Neural cell (in vitro differentiated cells): ENCODE data around the gene FTCDNL1. TPM values are rescaled to one million over a fixed set of nuclear protein-coding genes. Genes with fewer than 3 reads are reported as not detected.

Experiments used
- H2AFZ ChIP-seq: fragments of 200-600, 300-800 bp; sonication (generic), shearing (Covaris generic); 2 replicates; pipeline ENCODE4 v1.6.0; 2014; ENCODE audit warnings: low read depth, mild to moderate bottlenecking, antibody characterized with exemption, low read length, moderate library complexity
- H3F3A ChIP-seq: fragments of 200-600 bp; shearing (Covaris generic); 2 replicates; pipeline ENCODE4 v1.6.1; 2016; ENCODE audit warnings: mild to moderate bottlenecking, moderate library complexity, mixed read lengths, antibody characterized with exemption, low read length; ENCODE audit not compliant: insufficient read depth, poor library complexity, severe bottlenecking
- H3K27ac ChIP-seq: fragments of 200-600, 300-800 bp; sonication (generic), shearing (Covaris generic); 2 replicates; pipeline ENCODE4 v1.5.1; 2014; ENCODE audit warnings: mild to moderate bottlenecking, low read length, moderate library complexity
- H3K27me3 ChIP-seq: fragments of 300-800, 200-600 bp; sonication (generic), shearing (Covaris generic); 2 replicates; pipeline ENCODE4 v1.6.0; 2014; ENCODE audit warnings: mild to moderate bottlenecking, low read depth, low read length, moderate library complexity; ENCODE audit not compliant: insufficient read depth
- H3K36me3 ChIP-seq: fragments of 300-800, 200-600 bp; sonication (generic), shearing (Covaris generic); 2 replicates; pipeline ENCODE4 v1.5.1; 2014; ENCODE audit warnings: mild to moderate bottlenecking, antibody characterized with exemption, low read length, moderate library complexity; ENCODE audit not compliant: insufficient read depth
- H3K4me2 ChIP-seq: fragments of 300-800, 200-600 bp; sonication (generic), shearing (Covaris generic); 2 replicates; pipeline ENCODE4 v1.6.0; 2014; ENCODE audit warnings: mild to moderate bottlenecking, low read length
- H3K4me3 ChIP-seq: fragments of 300-800, 200-600 bp; sonication (generic), shearing (Covaris generic); 2 replicates; pipeline ENCODE4 v1.5.1; 2014; ENCODE audit warnings: mild to moderate bottlenecking, low read length, moderate library complexity
- H3K79me2 ChIP-seq: fragments of 200-600 bp; shearing (Covaris generic); replicated peaks from 2 replicates; pipeline ENCODE4 v1.6.0; 2014; ENCODE audit warnings: mild to moderate bottlenecking, low read length, moderate library complexity; ENCODE audit not compliant: insufficient read depth
- H3K9ac ChIP-seq: fragments of 300-800, 200-600 bp; sonication (generic), shearing (Covaris generic); 2 replicates; pipeline ENCODE4 v1.6.1; 2016; ENCODE audit warnings: mild to moderate bottlenecking, low read length, mixed read lengths
- H3K9me2 ChIP-seq: fragments of 200-600 bp; shearing (Covaris generic); 2 replicates; pipeline ENCODE4 v1.6.1; 2016; ENCODE audit warnings: mild to moderate bottlenecking, low read length, mixed read lengths; ENCODE audit not compliant: insufficient read depth
- H3K9me3 ChIP-seq: fragments of 200-600, 300-800 bp; sonication (generic), shearing (Covaris generic); 2 replicates; pipeline ENCODE4 v1.6.1; 2016; ENCODE audit warnings: mild to moderate bottlenecking, mixed run types, low read length, moderate library complexity, mixed read lengths
- H4K20me1 ChIP-seq: fragments of 200-600 bp; shearing (Covaris generic); 2 replicates; pipeline ENCODE4 v1.6.1; 2016; ENCODE audit warnings: mild to moderate bottlenecking, mixed run types; ENCODE audit not compliant: insufficient read depth
- CTCF ChIP-seq: fragments of 450-650 bp; IDR thresholded peaks from 2 replicates; pipeline ENCODE4 v1.5.1; 2014; ENCODE audit warnings: antibody characterized with exemption, mild to moderate bottlenecking, moderate library complexity; ENCODE audit not compliant: poor library complexity, severe bottlenecking
- EP300 ChIP-seq: fragments of 450-650 bp; conservative IDR thresholded peaks from 2 replicates; pipeline ENCODE4 v1.6.1; 2014; ENCODE audit warnings: antibody characterized with exemption, mild to moderate bottlenecking, moderate library complexity; ENCODE audit not compliant: poor library complexity, severe bottlenecking
- EZH2 ChIP-seq: fragments of 200-600, 300-800 bp; shearing (Covaris generic), sonication (generic); IDR thresholded peaks from 2 replicates; pipeline ENCODE4 v1.6.1; 2014; ENCODE audit warnings: antibody characterized with exemption, low read length, borderline replicate concordance, mild to moderate bottlenecking; ENCODE audit not compliant: insufficient read depth, poor library complexity, severe bottlenecking
- MXI1 ChIP-seq: fragments of 450-650 bp; conservative IDR thresholded peaks from 2 replicates; pipeline ENCODE4 v1.6.1; 2014; ENCODE audit warnings: antibody characterized with exemption, mild to moderate bottlenecking; ENCODE audit not compliant: poor library complexity, severe bottlenecking
- POLR2AphosphoS5 ChIP-seq: IDR thresholded peaks from 2 replicates; pipeline ENCODE4 v1.6.1; 2012
- RAD21 ChIP-seq: fragments of 450-650 bp; conservative IDR thresholded peaks from 2 replicates; pipeline ENCODE4 v1.6.1; 2014; ENCODE audit warnings: antibody characterized with exemption, mild to moderate bottlenecking, moderate library complexity
- REST ChIP-seq: IDR thresholded peaks from 2 replicates; pipeline ENCODE4 v1.6.1; 2012; ENCODE audit warnings: borderline replicate concordance
- SMC3 ChIP-seq: fragments of 450-650 bp; conservative IDR thresholded peaks from 2 replicates; pipeline ENCODE4 v1.6.1; 2014; ENCODE audit warnings: antibody characterized with exemption, mild to moderate bottlenecking, moderate library complexity; ENCODE audit not compliant: poor library complexity
- TAF1 ChIP-seq: IDR thresholded peaks from 2 replicates; pipeline ENCODE4 v1.6.1; 2012; ENCODE audit warnings: low read depth
- polyA plus RNA-seq: library from polyadenylated mRNA; depleted of rRNA; stranded (reverse); fragments of >200 nt; gene quantifications from 2 replicates; pipeline ENCODE4 v1.2.3, GENCODE V29; 2014

The FTCDNL1 gene
- polyA plus RNA-seq, 1 donor from 2014 or later = not detected

- Histone ChIP-seq H2AFZ (no peak overlapping the region), H3K4me2 (no peak overlapping the region), H3K9me3 (no peaks in the 10 kb centered on the region), H3K4me3 (no peak overlapping the region), H3F3A (no peaks in the 10 kb centered on the region), H3K27ac (no peak overlapping the region), H3K36me3 (no peaks in the 10 kb centered on the region), H3K79me2 (no peaks in the 10 kb centered on the region), H3K9me2 (no peaks in the 10 kb centered on the region), H3K9ac (no peak overlapping the region), H3K27me3 (no peaks in the 10 kb centered on the region), H4K20me1 (no peaks in the 10 kb centered on the region)
- TF ChIP-seq SMC3 (no peak), MXI1 (no peak), CTCF (no peak)
Measured at GRCh38 chr2:199819746-199820145, 31.2 kb downstream of the FTCDNL1 start.

GRCh38 chr2:199818754-199819153 is 32.2 kb downstream of the FTCDNL1 start:
- no peak overlapping the region for H3K9ac ChIP-seq
- H3K27me3 ChIP-seq = no peaks in the 10 kb centered on the region
- no peak overlapping the region for H3K27ac ChIP-seq
- no peak overlapping the region for H3K4me3 ChIP-seq
- no peak overlapping the region for H3K4me2 ChIP-seq
- H3K36me3 ChIP-seq = no peaks in the 10 kb centered on the region
- no peaks in the 10 kb centered on the region for H3K79me2 ChIP-seq
- H3K9me3 ChIP-seq = no peaks in the 10 kb centered on the region
- no peaks in the 10 kb centered on the region for H3K9me2 ChIP-seq
- no peaks in the 10 kb centered on the region for H4K20me1 ChIP-seq
- H3F3A ChIP-seq = no peaks in the 10 kb centered on the region
- TF ChIP-seq EP300 (no peak), REST (no peak), CTCF (no peak), SMC3 (no peak)
- no peak overlapping the region for H2AFZ ChIP-seq

- H3K27ac ChIP-seq = no peak overlapping the region
- no peaks in the 10 kb centered on the region for H3K9me3 ChIP-seq
- no peak overlapping the region for H3K4me2 ChIP-seq
- H3K4me3 ChIP-seq = no peak overlapping the region
- no peak overlapping the region for H2AFZ ChIP-seq
- no peaks in the 10 kb centered on the region for H4K20me1 ChIP-seq
- no peaks in the 10 kb centered on the region for H3K36me3 ChIP-seq
- H3K9ac ChIP-seq = no peak overlapping the region
- no peaks in the 10 kb centered on the region for H3F3A ChIP-seq
- no peaks in the 10 kb centered on the region for H3K9me2 ChIP-seq
- H3K79me2 ChIP-seq = no peaks in the 10 kb centered on the region
- no peaks in the 10 kb centered on the region for H3K27me3 ChIP-seq
- no peak for TF ChIP-seq EZH2
- TF ChIP-seq EP300 = no peak
- no peak for TF ChIP-seq TAF1
- TF ChIP-seq POLR2AphosphoS5 = no peak
- no peak for TF ChIP-seq REST
- TF ChIP-seq SMC3 = no peak
- TF ChIP-seq RAD21 = no peak
- TF ChIP-seq MXI1 = no peak
Measured at GRCh38 chr2:199818026-199818425, 33.0 kb downstream of the FTCDNL1 start.
